ENCODE results near the gene SRGAP2C. TPM values are rescaled to one million over a fixed set of nuclear protein-coding genes. Genes with fewer than 3 reads are reported as not detected.
A peak's percentile ranks its signal among the peaks of the same experiment; 100 is the strongest.
"Not testable (repeated sequence)": the region's sequence is repeated elsewhere in the genome, so short reads cannot be mapped to it uniquely, and the experiment has no call there.

Gene SRGAP2C
- total RNA-seq, 2 donors from 2014 or later = 18.7 to 27.6 TPM

DNA sequence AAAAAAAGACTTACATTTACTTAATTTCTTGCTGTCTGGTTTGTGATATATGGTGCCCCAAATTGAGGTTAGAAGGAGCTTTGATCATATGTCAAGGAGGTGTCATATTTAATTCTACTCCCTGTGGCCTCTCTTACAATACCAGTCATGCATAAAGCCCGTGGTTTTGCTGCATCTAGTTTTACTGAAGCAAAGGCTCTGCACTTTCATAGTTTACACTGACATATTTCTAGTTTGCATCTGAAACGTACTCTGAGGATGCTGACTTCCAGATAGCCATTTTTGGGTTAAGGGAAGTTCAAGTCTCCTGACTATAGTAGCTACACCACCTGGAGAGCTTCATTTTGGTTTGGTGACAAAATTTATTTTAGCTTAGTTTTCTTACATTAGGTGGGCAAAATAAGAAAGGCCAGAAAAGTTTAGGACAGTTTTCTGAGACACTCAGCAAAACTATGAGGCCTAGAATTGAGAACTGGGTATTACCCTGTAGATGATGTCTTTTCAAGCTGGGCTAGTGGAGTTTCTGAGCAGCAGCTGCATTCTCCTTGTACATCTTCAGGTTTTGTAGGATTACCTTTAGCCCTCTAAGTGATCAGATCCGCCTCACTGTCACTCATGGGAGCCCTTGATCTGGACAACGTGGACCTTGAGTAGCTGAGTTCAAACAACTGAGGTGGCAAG lies 47.8 kb downstream of the SRGAP2C start:
- not testable (repeated sequence) for H3K4me3 Mint-ChIP-seq; H3K36me3 Mint-ChIP-seq (ENCODE audit: low read depth); H3K27ac Mint-ChIP-seq; H3K4me1 Mint-ChIP-seq; H3K27me3 Mint-ChIP-seq; H3K9me3 Mint-ChIP-seq
- ATAC-seq (replicated peaks) = peak; percentile 82

DNA sequence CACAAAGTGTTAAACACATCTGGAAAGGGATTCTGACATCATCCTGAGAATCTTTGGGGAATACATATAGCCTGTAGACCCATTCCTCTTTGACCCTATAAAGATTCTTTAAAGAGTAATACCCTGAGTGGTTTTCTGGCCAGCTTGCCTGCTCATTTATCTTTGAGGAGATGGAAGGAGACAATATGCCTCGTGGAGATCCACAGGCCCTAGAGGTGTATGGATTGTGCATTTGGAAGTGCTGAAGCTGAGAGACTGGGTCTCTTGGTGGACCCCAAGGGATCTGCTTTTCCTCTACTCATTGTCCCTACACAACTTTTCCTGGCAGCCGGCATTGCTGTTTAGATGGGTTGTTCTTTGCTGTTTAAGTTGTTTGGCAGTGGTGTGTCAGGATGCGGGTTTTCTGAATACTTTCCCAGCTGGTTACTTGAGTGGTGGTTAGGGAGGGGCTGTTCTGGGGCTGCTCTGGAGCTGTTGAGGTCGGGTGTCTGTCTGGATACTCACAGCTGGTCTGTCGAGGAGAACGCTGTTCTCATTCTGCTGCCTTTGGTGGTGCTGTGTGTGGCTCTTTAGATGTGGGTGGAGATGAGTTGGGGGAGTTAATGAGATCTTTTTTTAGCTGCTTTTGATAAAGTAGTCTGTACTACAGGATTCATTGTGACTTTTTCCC lies 49.5 kb downstream of the SRGAP2C start:
- not testable (repeated sequence) for ATAC-seq (replicated peaks); H3K36me3 Mint-ChIP-seq (ENCODE audit: low read depth); H3K4me3 Mint-ChIP-seq; H3K27me3 Mint-ChIP-seq; H3K4me1 Mint-ChIP-seq; H3K9me3 Mint-ChIP-seq; H3K27ac Mint-ChIP-seq

DNA sequence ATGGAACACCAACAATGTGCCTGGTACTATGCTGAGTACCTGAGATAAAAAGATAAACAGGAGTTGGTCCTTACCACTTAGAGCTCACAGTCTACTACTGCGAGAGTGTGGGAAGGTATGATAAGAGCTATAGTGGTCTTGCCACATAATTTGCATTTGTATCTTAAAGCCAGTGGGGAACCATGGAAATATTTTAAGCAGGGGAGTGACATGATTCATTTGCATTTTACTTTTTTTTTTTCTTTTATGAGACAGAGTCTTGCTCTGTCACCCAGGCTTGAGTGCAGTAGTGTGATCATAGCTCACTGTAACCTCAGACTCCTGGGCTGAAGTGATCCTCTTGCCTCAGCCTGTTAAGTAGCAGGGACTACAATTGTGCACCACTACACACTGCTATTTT lies 53.6 kb downstream of the SRGAP2C start:
- ATAC-seq (replicated peaks) = peak; percentile 93
- not testable (repeated sequence) for H3K27me3 Mint-ChIP-seq; H3K4me1 Mint-ChIP-seq; H3K27ac Mint-ChIP-seq; H3K36me3 Mint-ChIP-seq (ENCODE audit: low read depth); H3K9me3 Mint-ChIP-seq; H3K4me3 Mint-ChIP-seq

DNA sequence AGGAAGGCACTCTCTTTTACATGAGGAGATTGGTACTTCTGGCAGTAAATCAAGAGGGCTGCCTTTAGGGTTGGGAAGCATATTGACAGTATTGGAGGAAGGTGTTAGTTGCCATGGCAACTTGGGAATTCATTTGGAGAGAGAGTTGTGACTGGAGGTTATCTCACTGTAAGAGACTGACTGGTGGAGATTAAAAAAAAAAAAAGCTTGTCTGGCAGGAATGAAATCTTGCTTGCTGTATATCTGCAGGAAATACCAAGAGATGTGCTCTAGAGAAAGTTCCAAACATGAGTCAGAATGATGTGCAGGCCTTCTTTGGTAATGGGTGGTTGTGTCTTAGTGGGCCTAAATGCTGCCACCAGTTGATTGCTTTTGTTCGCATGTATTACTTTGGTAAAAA lies 59.1 kb downstream of the SRGAP2C start:
- not testable (repeated sequence) for H3K4me3 Mint-ChIP-seq; H3K9me3 Mint-ChIP-seq; H3K27ac Mint-ChIP-seq; H3K4me1 Mint-ChIP-seq; H3K36me3 Mint-ChIP-seq (ENCODE audit: low read depth); H3K27me3 Mint-ChIP-seq
- peak; percentile 44 for ATAC-seq (replicated peaks)

DNA sequence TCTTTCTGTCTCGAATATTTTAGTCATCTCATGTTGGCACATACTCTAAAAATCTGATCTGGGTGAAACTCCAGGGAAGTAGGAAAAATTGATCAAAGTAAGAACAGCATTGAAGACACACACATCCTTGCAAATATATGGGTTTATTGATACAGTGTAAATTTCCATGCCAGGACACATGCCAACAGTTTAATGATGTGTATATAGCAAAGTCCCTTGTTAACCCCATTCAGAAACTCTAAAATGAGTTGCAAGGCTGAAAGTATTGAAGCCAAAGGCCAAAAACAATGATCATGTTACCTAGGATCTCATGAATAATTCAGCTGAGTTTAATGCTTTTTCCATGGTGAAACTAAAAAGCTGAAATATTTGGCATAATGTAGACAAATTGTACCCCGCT lies 61.6 kb downstream of the SRGAP2C start:
- not testable (repeated sequence) for H3K27me3 Mint-ChIP-seq; H3K4me1 Mint-ChIP-seq; H3K9me3 Mint-ChIP-seq; ATAC-seq (replicated peaks); H3K36me3 Mint-ChIP-seq (ENCODE audit: low read depth); H3K4me3 Mint-ChIP-seq; H3K27ac Mint-ChIP-seq

DNA sequence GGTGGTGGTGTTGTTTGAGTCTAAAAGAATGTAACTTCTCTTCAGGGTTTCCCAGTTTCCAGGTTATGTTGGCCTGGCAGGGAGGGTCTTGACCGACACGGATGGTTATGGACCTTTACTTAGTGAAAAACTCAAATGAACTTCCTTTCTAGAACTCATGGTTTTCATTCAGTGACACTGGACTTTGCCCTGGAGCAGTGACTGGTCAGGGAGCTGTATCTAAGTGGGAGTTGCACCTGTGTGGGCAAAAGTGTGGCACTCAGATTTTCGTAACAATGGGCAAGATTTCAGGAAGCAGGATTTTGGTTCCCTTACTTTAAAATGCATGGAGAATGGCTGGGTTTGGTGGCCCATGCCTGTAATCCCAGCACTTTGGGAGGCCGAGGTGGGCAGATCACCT lies 67.9 kb downstream of the SRGAP2C start:
- H3K27ac Mint-ChIP-seq; H3K4me1 Mint-ChIP-seq; H3K36me3 Mint-ChIP-seq (ENCODE audit: low read depth); ATAC-seq (replicated peaks); H3K9me3 Mint-ChIP-seq; H3K27me3 Mint-ChIP-seq; H3K4me3 Mint-ChIP-seq: not testable (repeated sequence)

DNA sequence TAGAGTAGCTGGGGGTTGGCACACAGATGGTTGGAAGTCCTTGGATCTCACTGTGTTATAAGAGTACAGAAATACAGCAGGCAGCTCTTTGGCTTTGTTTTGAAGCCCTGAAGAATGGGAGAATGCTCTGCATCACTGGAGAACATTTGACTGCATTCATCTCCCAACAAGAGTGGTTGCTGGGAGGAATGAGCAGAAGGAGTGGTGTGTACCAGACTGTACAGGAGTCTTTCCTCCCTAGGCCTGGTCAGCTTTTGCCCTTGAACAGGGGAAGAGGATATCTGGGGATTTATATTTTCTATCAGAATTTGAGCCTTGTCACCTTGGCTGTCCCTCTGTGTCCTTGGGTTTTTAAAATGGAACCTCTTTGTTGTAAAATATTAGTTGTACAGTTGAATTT lies 69.8 kb downstream of the SRGAP2C start:
- H3K27ac Mint-ChIP-seq; H3K4me1 Mint-ChIP-seq; H3K4me3 Mint-ChIP-seq; H3K27me3 Mint-ChIP-seq; H3K9me3 Mint-ChIP-seq; H3K36me3 Mint-ChIP-seq (ENCODE audit: low read depth); ATAC-seq (replicated peaks): not testable (repeated sequence)

DNA sequence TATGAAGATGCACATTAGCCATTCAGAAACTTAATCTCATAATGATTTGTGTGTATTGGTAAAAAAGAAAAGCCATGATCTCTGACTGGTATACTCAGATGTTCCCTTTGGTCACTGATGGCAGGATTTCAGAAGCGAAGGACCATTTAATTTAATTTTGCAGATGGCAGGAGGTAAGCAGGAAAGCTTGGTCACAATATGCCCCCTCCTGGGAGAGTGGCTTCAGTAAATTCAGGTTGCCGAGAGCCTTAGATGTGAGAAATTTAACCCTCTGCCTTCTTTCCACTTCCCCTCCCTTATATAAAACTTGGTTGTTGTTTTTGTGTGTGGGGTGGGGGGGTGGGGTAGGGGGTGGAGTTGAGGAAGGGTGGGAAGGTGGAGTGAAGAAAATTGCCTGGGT lies 72.9 kb downstream of the SRGAP2C start:
- not testable (repeated sequence) for H3K27me3 Mint-ChIP-seq; H3K9me3 Mint-ChIP-seq; H3K36me3 Mint-ChIP-seq (ENCODE audit: low read depth); H3K4me3 Mint-ChIP-seq; H3K4me1 Mint-ChIP-seq; H3K27ac Mint-ChIP-seq
- ATAC-seq (replicated peaks) = peak; percentile 9

DNA sequence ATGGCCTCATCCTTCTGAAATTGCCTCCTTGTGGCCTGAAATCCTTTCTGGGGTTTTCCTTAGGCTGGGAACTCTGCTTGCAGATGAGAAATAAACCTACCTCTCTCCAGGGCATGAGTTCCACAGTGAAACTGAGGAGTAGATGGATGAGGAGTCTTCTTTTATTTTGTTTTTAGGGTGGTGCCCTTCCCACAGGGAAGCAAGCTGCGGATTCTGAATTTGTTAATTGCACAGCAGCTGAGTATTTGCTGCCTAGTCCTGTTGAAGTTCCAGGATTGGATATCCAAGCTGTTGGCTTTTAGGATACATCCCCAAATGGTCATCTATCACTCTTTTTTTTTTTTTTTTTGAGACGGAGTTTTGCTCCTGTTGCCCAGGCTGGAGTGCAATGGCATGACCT lies 73.4 kb downstream of the SRGAP2C start:
- H3K36me3 Mint-ChIP-seq (ENCODE audit: low read depth); H3K4me1 Mint-ChIP-seq; H3K4me3 Mint-ChIP-seq; H3K27ac Mint-ChIP-seq; ATAC-seq (replicated peaks); H3K27me3 Mint-ChIP-seq; H3K9me3 Mint-ChIP-seq: not testable (repeated sequence)

DNA sequence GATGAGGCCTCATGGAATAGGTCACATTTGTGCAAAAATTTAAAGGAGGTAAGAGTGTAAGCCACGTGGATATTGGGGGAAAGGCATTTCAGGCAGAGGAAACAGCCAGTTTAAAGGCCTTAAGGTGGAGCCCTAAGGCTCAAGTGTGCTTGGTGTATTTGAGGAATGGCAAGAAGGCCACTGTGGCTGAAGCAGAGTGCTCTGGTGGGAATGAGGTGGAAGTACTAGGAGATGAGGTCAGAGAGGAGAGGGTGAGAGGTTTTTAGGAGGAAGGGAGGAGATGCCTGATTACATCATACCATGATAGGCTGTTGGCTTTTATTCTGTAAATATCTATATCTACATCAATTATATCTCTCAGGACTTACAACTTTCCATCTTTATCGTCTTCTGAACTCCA lies 75.4 kb downstream of the SRGAP2C start:
- not testable (repeated sequence) for ATAC-seq (replicated peaks); H3K27ac Mint-ChIP-seq; H3K9me3 Mint-ChIP-seq; H3K36me3 Mint-ChIP-seq (ENCODE audit: low read depth); H3K4me1 Mint-ChIP-seq; H3K27me3 Mint-ChIP-seq; H3K4me3 Mint-ChIP-seq

DNA sequence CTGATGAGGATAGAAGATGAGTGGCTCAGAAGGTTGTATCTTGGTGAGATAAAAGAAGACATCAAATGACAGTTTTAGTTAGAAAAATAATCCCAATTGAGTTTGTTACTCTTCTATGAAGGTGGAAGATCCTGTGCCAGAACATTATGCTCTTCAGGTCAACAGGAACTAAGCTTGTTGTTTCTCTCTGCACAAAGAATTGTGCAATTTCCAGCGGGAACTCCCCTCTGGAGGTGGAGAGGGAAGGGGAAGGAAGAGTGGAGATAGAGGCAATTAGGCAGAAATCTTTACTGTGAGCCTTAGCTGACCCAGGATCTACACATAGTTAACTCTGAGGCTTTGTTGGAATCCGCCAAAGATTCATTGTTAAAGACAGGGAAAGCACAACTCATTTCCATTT lies 77.4 kb downstream of the SRGAP2C start:
- not testable (repeated sequence) for H3K4me1 Mint-ChIP-seq; ATAC-seq (replicated peaks); H3K27me3 Mint-ChIP-seq

DNA sequence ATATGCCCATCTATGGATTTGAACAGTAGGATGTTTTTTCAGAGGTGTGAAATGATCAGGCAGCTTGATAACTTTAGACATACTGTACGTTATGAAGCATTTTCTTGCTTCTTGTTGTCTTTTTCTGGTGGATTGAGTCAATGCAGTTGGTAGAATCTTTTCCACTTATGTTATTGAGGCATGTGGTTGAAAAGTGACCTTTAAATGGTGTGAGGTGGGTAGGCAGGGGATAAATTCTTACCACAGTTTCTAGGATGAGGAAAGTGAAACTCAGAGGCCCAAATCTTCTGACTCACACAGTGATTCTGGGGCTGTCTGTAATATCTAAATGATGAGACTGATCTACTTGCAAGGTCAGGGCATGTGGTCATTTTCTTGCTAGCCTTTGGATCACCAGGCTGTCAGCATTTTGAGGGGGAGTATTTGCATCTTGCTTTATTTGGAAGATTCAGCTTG lies 79.0 kb downstream of the SRGAP2C start:
- not testable (repeated sequence) for H3K4me1 Mint-ChIP-seq; H3K4me3 Mint-ChIP-seq; H3K9me3 Mint-ChIP-seq; H3K36me3 Mint-ChIP-seq (ENCODE audit: low read depth); H3K27me3 Mint-ChIP-seq; H3K27ac Mint-ChIP-seq
- ATAC-seq (replicated peaks) = peak; percentile 93

More for the DNA sequence above, 77.4 kb downstream of the SRGAP2C start:
- not testable (repeated sequence) for H3K9me3 Mint-ChIP-seq; H3K4me3 Mint-ChIP-seq; H3K36me3 Mint-ChIP-seq (ENCODE audit: low read depth); H3K27ac Mint-ChIP-seq

DNA sequence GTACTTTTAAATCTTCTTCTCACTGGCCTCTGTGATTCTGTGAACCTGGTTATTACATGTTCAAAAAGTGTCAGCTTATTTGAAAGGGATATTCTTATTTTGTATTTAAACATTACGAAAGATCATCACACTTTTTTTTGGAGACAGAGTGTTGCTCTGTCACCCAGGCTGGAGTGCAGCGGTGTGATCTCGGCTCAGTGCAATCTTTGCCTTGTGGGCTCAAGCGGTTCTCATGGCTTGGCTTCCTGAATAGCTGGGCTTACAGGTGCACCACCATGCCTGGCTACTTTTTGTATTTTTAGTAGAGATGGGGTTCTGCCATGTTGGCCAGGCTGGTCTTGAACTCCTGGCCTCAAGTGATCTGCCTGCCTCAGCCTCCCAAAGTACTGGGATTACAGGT lies 82.3 kb downstream of the SRGAP2C start:
- ATAC-seq (replicated peaks); H3K9me3 Mint-ChIP-seq; H3K27ac Mint-ChIP-seq; H3K27me3 Mint-ChIP-seq; H3K36me3 Mint-ChIP-seq (ENCODE audit: low read depth); H3K4me1 Mint-ChIP-seq; H3K4me3 Mint-ChIP-seq: not testable (repeated sequence)

DNA sequence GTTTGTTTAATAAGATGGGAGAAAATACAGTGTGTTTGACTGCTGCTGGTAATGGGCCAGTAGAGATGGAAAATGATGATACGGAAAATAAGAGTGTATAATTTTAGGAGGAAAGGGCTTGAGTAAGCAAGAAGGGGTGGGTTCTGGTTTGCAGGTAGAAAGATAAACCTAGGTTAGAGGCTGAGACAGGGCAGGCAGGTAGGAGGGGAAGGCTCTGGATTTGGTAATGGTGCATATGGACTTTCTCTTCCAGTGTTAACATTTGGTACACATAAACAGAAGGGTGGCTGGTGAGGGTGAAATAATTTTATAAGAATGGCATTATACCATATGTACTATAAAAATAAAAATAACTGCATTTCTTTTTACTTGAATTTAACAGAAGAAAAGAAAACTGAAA lies 84.5 kb downstream of the SRGAP2C start:
- H3K27me3 Mint-ChIP-seq; H3K9me3 Mint-ChIP-seq; H3K27ac Mint-ChIP-seq; ATAC-seq (replicated peaks); H3K36me3 Mint-ChIP-seq (ENCODE audit: low read depth); H3K4me1 Mint-ChIP-seq: not testable (repeated sequence)
- H3K4me3 Mint-ChIP-seq = peak overlapping the region; percentile 79

DNA sequence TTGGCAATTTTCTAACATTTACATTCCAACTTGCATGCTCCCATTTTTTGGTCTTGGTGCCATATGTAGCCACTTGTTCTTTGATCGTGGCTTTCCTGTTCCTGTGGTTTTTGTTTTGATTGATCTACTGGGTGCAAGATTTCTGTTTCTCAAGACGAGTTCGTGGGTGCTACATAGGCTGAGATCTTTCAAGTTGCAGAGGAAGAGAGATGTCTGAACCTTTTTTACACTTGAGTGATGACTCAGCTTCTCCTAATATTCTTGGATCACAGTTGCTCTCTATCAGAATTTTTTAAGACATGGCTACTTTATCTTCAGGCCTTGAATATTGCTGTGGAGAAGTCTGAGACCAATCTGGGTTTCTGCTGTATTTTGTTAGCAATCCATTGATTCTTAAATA lies 85.2 kb downstream of the SRGAP2C start:
- peak; percentile 75 for ATAC-seq (replicated peaks)
- H3K27me3 Mint-ChIP-seq; H3K9me3 Mint-ChIP-seq; H3K4me1 Mint-ChIP-seq; H3K36me3 Mint-ChIP-seq (ENCODE audit: low read depth): not testable (repeated sequence)
- peak overlapping the region; percentile 78 for H3K27ac Mint-ChIP-seq
- H3K4me3 Mint-ChIP-seq = peak overlapping the region; percentile 79

Data from activated T-helper 17 cell treated with anti-CD3 and anti-CD28 coated beads, Interleukin-2, amount 50 U/mL, for 72 hours (primary cell).